HG03565 (cell line): Measurements from ENCODE around the gene MSS51.

Source experiments
- ATAC-seq: cut with Tn5 transposase; IDR thresholded peaks from one replicate; pipeline ENCODE4 v1.9.1; 2021; ENCODE audit warnings: mild to moderate bottlenecking, moderate library complexity; ENCODE audit not compliant: unreplicated experiment

The MSS51 gene

DNA sequence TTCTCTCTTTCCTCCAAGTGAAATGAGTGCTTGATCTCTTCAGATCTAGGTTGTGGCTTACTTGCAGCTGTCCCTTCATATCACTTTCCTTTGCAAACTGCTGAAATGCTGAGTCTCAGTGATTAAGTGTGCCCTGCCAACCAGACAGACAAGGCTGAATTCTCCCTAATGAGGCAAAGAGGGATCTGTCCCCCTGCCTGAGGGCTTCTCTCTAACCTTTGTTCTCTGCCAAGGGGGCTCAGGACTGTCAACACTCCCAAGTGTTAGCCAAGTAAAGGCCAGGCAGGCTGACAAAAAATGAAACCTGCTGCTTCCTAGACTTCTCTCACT is at the start of gene MSS51:
Gene MSS51, minus strand, starts transcription at position 24 of the 330 bp plus-strand sequence. CDS start 5,277 bp downstream, outside the sequence.
- ATAC-seq: no peak

- ATAC-seq: peak; percentile 42
Measured at GRCh38 chr10:73480158-73480557, 46.8 kb upstream of the MSS51 start.

- ATAC-seq: no peak
Measured at GRCh38 chr10:73478636-73479035, 45.3 kb upstream of the MSS51 start.

DNA sequence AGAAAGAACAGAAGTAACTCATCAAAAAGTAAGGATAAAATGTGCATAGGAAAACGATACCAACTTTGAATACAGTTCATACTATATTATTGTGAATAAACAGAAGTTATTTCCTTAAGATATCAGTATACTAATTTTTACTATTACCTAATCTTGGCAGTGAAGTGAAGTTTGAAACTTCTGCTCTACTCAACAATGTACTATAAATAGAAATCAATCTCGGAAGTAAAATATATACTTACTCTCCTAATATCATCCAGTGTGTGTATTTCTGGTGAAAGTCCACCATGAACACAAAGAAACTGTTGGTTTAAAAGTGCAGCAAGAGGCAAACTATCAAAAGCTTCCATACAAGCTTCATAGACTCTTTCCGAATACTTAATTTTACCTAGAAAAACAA is 37.9 kb upstream of the MSS51 start:
- ATAC-seq: no peak

- ATAC-seq: no peak
Measured at GRCh38 chr10:73469579-73469978, 36.2 kb upstream of the MSS51 start.

DNA sequence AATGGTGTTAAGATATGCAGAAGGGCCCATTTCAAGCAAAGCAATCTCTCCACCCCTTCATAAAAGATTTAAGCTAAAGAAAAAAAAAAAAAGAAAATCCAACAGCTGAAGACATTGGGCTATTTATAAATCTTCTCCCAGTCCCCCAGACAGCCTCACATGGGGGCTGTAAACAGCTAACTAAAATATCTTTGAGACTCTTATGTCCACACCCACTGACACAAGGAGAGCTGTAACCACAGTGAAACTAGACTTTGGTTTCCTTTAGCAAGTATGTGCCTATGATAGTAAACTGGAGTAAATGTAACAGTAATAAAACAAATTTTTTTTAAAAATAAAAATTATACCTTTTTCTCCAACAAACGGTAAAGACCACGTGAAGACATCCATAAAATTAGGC is 33.8 kb upstream of the MSS51 start:
- no peak for ATAC-seq

- ATAC-seq: no peak
Measured at GRCh38 chr10:73465978-73466726, 32.8 kb upstream of the MSS51 start.

- no peak for ATAC-seq
Measured at GRCh38 chr10:73460897-73461296, 27.5 kb upstream of the MSS51 start.

GRCh38 chr10:73459683-73460314 is 26.4 kb upstream of the MSS51 start:
- ATAC-seq: no peak

DNA sequence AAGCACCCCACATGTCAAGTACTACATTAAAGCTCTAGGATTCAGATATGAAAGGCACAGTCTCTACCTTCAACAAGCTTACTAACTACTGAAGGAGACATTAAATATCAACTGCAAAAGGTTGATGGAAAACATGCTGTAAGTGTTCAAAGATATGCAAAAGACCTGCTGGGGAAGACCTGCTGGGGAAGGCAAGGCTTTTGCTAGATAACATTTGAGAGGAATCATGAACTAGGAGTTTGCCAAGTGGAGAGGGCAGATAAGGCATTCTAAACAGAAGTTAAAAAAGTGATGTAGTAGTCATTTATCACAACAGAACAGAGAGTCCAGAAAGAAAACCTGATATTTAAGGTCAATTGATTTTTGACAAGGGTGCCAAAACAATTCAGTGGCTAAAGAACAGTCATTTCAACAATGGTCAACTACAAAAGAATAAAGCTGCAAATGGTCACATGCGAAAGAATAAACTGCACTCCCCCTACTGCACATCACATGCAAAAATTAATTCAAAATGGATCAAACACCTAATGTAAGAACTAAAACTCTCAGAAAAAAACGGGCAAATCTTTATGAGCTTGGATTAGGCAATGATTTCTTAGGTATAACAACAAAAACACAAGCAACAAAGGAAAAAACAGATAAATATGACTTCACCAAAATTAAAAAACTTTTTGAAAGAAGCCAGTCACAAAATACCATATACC is 23.0 kb upstream of the MSS51 start:
- no peak for ATAC-seq

GRCh38 chr10:73449113-73449512 is 15.8 kb upstream of the MSS51 start:
- no peak for ATAC-seq

GRCh38 chr10:73448384-73448783 is 15.0 kb upstream of the MSS51 start:
- no peak for ATAC-seq

GRCh38 chr10:73446926-73447325 is 13.6 kb upstream of the MSS51 start:
- ATAC-seq: no peak

DNA sequence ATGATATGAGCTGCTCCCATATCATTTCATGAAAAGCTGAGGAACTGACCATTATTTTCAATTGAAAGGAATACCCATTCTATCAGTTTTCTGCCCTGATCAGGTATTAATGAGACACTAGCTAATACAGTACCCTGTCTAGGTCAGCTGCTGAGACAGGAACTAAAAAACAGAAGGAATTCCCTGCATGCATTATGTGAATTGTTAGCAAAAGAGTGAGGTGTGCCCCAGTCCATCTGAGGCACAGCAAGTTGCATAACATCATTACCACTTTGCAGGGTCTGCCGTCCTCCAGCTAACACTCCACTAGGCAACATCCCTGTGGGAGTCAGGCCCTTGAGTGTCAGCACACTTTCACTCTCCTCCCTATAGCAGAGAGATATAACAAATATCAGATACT is 11.1 kb upstream of the MSS51 start:
- no peak for ATAC-seq

- no peak for ATAC-seq
Measured at GRCh38 chr10:73439605-73440312, 6.4 kb upstream of the MSS51 start.

DNA sequence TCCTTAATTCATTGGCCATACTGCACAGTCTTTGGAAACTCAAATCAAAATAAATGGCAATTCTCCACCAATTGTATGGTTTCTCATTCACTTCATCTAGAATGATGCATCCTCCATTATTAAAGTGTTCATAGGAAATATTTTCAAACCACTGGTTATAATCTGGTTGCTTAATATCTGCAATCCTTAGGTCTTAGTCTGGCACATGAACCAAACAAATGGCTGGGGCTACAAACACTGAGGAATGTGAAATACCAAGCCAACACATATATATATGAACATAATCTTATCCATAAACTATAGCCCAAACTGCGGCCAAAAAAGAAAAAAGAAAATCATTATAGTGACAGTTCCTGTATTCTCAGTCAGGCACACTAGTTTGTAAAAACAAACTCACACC is 5.7 kb upstream of the MSS51 start:
- ATAC-seq: no peak

DNA sequence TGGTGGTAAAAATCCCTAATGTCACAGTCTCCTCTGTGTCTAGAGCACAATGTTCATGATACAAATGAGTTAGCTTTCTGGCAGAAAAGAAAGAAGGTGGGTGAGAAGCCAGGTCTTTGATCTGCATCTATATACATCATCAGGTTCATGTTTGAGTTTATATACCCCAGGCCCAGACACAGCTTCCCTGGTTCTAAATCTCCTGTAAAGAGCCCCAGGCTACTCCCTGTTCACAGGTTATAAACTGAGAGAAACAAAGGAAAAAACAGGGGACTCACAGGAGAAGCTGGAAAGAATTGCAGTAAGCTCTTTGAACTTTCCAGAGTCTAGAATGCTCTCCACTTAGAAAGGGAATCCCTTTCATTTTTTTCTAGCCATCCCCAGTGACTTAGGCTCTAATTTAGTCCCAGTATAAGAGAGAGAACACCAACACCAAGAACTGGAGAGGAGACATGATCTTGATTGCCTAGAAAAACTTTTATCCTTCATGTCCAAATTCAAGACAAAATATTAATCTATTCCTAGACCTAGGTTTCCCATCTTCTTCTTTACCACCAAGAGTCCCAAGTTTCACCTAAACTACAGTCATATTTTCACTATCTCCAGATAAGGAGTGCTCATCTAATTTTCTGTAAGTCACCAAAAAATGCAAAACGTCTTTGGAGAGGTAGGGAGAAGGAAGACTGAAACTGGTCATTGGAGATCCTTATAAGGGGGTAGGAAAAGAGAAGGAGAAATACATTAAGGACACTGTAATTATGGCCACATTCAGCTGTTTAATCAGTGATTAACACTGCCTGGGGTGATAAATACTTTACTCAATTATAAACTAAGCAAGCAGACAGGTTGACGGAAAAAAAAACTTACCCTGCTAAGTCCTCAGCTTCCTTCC is 469 bp downstream of the MSS51 start:
- ATAC-seq: no peak

DNA sequence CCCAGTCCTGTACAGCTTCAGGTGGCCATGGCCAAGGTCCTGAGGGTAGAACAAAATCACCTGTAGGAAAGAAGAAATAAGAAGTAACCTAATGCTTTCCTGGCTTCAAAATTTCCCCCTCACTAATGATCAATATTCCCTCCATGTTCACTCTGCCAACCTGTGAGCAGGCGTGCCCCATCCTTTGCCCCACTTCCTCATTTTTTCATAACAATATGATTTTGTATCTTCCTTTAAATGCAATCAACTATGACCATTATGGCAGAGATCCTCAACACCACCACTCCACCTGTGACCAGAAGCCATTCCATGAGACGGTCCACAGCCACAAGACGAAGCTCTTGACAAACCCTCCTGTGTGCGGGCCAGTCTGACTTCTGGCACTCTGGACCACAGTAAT is 7.0 kb downstream of the MSS51 start:
- ATAC-seq: no peak

- ATAC-seq: no peak
Measured at GRCh38 chr10:73424478-73424877, 8.9 kb downstream of the MSS51 start.

DNA sequence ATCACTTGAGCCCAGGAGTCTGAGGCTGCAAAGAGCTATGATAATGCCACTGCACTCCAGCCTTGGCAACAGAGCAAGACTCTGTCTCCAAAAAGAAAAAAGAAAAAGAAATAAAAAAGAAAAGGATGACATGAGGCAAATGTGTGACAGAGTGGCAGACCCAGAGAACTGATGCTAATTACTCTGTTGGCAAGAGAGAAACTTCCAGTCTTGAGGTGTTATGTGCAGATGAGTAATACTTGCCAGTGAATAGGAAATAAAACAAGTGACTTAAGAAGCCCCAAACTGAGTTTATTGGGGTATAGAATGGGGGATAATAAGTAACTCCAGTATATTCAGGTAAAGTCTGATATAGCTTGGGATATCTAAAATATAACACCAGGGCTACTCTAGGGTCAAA is 10.1 kb downstream of the MSS51 start:
- no peak for ATAC-seq

- no peak for ATAC-seq
Measured at GRCh38 chr10:73416571-73416970, 16.8 kb downstream of the MSS51 start.
